ENCODE measurements around the gene THSD8.
"Not testable (repeated sequence)": the region's sequence is repeated elsewhere in the genome, so short reads cannot be mapped to it uniquely, and the experiment has no call there.

Gene THSD8

GRCh38 chr19:12833738-12834565, 32.1 kb downstream of the THSD8 start:
- FAIRE-seq = no peak

GRCh38 chr19:12834566-12834943, 32.7 kb downstream of the THSD8 start, which contains the start of gene RTBDN:
Gene RTBDN, minus strand, starts transcription at chr19:12834579. Its CDS starts 4,600 bp downstream, at chr19:12829979.
- no peak for FAIRE-seq

DNA sequence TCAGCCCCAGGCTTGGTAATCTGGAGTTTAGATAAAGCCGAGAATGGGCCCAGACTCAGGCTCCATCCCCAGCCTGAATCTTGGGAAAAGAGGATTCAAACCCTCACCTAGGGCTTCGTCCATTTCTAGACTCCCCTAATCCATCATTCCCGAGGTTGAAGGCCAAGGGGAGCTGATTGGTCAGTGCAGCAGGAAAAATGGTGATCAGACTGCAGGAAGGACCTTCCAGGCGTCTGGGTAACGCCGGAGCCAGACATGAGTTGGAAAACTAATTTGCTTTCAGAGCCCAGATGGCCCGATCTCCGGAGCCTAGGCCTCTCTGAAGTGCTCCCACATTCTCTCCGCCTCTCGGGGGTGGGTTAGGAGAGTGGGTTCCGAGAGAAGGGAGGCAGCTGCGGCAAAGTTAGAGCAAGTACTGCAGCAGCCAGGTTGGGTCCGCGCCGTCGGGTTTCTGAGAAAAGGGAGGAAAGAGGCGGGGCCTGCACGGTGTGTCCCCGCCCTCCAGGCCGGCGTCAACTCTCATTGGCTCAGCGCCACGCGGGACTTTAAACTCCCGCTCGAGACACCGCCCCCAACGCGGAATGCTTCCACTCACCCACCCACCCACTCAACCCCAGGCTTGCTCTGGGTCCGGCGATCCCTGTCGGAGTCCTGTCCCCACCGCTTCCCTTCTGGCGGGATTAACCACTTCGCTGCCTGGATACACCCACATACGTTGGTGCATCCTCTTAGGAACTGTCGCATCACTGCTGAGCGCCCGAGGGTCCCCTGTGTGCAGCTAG, 33.3 kb downstream of the THSD8 start:
- no peak for FAIRE-seq

GRCh38 chr19:12836529-12836863, 34.6 kb downstream of the THSD8 start:
- no peak for FAIRE-seq

GRCh38 chr19:12837225-12837624, 35.4 kb downstream of the THSD8 start:
- no peak for FAIRE-seq

- no peak for FAIRE-seq
Observed at GRCh38 chr19:12838182-12838885, 36.5 kb downstream of the THSD8 start, which contains the start of gene MAST1. Gene MAST1, plus strand, starts transcription at chr19:12838515. Its CDS starts 58 bp downstream, at chr19:12838573.

GRCh38 chr19:12838886-12839756, 37.3 kb downstream of the THSD8 start:
- no peak for FAIRE-seq

DNA sequence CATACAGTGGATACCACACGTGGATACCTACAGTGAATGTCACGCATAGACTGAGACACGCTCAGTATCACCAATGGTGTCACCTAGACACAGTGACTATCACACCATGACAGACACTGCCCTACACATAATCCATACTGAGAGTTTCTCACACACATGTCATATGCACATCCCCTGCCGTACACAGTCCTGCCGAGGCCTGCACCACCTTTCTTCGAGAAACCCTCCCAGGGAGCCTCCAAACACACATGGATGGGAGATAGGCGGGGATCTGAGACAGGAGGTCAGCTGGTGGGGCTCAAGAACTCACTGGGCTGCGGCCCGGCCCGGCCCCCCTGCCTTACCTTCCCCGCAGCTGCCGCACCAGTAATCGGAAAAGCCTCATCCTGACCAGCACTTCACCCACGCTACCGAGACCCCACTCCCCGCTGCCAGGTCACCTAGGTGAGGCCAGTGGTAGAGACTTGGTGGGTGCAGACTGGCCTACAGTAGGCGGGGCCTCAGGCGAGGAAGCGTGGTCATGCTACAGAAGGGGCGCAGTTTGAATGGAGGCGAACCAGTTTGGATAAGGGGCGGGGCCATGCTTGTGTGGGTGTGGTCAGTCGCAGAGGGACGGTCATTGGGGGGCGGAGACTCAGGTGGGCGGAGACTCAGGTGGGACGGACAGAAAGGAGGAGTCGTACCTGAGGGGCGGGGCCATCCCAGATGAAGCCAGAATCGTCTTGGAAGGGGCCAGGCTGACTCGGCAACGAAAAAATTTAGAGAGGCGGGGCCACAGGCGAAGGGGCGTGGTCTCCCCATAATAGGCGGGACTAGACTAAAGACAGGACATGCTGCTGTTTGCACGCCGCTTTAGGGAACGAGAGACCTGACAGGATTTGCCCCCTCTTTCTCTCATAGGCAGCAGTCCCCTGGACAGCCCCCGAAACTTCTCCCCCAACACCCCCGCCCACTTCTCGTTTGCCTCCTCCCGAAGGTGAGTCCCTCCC, 38.5 kb downstream of the THSD8 start:
- peak; percentile 90 for FAIRE-seq

GRCh38 chr19:12841094-12841493, 39.2 kb downstream of the THSD8 start:
- no peak for FAIRE-seq

DNA sequence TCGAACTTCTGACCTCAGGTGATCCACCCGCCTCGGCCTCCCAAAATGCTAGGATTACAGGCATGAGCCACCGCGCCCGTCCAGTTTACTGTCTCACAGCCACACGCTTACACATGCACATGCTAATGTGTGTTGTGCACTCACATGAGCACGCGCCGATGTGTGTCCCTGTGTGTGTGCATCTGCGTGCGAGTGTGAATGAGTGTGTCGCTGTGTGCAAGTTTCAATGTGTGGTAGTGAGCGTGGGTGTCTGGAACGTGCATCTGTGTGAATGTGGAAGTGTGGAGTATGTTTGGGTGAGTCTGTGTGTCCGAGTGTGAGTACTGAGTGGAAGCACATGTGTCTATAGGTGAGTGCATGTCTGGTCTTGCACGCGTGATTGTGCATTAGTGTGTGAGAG, 40.6 kb downstream of the THSD8 start:
- FAIRE-seq = no peak

- no peak for FAIRE-seq
Observed at GRCh38 chr19:12843328-12843727, 41.5 kb downstream of the THSD8 start.

GRCh38 chr19:12843999-12844732, 42.3 kb downstream of the THSD8 start:
- no peak for FAIRE-seq

DNA sequence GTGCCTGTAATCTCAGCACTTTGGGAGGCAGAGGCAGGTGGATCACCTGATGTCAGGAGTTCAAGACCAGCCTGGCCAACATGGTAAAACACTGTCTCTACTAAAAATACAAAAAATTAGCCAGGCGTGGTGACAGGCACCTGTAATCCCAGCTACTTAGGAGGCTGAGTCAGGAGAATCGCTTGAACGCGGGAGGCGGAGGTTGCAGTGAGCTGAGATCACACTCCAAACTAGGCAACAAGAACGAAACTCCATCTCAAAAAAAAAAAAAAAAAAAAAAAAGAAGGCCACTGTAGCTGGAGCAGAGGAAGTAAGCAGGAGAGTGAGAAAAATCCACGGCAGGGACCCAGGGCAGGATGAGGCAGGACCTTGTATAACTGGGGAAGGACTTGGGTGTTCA, 44.7 kb downstream of the THSD8 start:
- FAIRE-seq = not testable (repeated sequence)

DNA sequence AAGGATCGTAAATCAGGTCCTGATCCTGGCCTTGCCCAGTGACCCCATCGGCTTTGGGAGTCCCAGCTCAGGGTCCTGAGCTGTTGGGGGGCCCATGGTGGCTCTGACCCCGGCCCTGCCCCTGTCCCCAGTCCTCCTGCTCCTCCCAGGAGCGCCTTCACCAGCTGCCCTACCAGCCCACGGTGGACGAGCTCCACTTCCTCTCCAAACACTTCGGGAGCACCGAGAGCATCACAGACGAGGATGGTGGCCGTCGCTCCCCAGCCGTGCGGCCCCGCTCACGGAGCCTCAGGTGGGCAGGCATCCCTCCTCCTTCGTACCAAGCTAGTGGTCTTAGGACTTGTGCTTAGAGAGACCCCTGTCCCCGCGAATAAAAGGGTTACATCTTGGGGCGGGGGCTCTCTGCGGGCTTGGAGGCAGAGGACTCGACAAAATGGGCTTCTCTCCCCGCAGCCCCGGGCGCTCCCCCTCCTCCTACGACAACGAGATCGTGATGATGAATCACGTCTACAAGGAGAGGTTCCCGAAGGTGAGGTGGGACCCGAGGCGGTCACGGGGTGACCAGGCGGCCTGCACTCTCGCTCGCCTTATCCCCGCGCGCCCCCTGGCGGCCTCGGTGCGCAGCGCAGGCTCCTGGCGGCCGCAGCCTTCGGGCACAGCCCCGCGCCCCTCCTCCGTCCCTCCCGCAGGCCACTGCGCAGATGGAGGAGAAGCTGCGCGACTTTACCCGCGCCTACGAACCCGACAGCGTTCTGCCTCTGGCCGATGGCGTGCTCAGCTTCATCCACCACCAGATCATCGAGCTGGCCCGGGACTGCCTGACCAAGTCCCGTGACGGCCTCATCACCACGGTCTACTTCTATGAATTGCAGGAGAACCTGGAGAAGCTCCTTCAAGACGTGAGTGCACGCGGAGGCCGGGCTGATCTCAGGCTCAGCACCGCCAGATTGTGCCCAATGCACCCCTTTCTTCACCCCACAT, 45.6 kb downstream of the THSD8 start:
- FAIRE-seq = no peak

All from G401.6 (cell line).